ENCODE data around the gene RBP2.

RBP2 gene

DNA sequence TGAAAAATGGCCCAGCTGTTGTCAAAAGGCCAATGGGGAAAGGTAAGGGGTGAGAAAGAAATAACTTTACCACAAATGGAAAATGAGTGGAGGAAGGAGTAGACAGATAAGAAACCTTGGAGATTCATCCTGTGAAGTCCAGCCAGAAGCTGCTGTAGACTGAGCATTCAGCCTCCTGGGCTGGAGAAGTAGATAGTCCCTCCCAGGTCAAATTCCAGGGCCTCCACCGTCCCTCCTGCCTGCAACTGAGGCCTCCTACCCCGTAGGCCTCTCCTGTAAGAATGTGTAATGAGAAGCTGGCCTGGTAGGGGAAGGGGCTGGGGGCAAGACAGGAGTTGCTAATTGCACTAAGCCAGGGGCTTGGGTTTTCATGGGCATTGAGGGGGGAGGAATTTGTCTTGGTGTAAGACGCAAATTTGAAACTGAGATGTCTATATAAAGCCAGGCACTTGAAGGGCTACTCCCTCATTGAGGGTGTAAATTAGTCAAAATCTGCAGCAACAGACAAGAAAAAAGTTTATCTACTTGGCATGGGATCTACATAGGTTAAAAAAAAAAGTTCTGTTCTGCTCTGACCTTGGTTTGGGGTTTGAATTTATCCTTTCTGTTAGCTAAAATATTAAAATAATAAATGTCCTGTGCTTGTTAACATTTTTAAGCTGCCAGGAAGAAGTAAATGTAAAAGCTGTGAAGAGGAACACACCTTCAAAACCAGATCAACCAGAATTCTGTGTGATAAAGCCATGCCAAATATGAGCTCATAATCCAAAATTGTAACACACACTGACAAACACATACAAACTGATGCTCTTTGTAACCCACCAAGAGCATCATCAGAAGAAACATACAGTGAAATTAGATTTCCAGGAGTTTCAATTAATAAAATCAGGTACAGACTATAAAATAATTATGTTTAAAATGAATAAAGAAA is 1.7 kb upstream of the RBP2 start:
- DNase-seq: no peak

DNA sequence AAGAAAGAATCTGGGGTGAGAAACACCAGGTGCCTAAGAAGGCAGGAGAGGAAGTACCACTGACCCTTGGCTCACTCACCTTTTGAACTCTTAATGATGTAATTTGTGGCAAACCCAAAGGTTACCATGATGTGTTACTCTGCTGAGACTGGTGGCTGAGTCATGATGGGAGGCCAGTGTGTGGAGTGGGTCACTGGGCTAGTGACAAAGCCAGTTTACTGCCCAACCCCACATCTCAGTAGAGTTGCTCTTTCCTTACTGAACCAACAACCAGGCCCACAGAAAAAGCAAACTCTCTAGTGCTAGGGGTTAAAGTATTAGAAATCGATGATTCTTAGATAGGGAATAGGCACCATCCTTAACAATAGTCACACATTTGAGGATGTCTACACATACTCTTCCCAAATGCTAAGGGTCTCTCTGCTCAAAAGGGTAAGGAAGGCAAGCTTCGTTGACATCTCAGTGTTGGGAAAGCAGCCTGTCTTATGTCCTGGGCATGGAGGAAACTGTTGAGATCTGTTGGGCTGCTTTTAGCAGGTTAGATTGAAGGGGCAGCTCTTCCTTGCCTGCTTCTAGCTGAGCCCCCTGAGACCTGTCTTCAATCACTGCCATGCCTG is 3.1 kb downstream of the RBP2 start:
- DNase-seq: no peak

DNA sequence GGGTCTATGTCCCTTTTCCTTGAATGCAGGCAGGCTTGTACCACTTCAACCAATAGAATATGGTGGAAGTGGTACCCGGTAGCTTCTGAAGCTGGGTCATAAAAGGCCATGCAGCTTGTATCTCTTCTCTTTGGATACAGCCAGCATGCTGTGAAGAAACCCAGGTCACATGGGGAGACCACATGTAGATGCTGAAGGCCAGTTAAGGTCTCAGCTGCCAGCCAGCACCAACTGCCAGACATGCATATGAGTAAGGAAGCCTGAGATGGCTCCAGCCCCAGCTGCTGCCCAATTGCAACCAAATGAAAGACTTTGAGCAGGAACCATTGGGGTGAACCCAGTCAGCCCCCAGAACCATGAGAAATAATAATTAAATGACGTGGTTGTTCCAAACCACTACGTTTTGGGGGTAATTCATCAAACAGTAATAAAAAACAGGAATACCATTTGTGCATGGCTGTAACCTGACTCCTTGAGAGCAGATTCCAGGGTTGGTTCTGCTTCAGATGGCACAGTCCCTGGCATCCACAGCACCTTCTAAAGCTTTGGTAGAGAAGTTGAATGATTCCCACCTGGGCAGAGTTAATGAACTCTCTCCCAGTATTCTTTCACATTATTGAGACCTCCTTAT is 3.8 kb downstream of the RBP2 start:
- no peak for DNase-seq

DNA sequence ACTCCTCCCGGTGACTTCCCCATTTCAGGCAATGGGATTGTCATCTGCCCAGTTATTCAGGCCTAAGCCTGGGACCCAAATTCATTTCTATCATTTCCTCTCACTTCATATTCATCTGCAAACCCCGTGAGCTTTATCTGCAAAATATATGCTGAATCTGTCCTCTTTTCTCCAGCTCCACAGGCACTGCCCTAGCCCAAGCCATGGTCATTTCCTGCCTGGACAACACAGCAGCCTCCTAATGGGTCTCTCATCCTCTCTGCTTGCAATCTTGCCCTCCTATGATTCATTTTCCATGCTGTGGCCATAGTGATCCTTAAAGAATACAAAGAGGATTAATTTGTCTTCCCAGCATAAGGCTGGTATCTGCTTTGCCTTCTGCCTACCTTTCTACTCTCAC is 6.1 kb downstream of the RBP2 start:
- no peak for DNase-seq

DNA sequence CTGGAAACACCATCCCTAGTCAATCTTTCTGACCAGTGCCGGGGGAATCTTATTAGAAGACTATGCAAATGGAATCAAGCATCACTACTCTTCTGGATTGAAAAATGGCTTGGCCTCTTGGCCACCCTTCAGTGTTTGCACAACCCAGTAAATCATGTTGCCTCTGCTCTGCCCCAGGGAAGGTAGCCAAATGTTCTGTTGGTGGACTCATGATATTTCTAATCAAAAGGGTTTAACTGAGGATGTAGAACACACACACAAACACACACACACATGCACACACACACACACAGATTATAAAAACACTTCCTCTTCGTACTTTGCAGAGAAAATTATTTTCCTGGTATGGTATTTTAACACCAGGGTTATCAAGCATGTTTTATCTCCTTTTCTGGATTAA is 7.9 kb downstream of the RBP2 start:
- no peak for DNase-seq

DNA sequence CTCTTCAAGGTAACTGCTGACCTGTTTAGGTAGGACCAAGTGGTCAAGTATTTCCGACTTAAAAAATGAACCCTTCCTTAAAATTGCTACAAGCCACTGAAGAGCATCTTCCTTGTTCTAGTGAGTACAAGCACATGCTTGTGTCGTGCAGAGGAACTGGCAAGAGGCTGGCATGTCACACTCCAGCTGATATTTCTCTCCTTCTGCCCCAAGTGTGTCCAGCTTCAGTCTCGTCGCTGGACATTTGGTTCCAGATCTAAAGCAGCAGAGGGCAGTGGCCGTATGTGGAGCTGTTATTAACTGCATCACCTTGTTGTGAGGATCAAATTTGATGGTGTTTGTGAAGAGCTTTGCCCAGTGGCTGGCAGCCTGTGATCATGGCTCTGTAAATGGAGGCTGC is 10.0 kb downstream of the RBP2 start:
- no peak for DNase-seq

DNA sequence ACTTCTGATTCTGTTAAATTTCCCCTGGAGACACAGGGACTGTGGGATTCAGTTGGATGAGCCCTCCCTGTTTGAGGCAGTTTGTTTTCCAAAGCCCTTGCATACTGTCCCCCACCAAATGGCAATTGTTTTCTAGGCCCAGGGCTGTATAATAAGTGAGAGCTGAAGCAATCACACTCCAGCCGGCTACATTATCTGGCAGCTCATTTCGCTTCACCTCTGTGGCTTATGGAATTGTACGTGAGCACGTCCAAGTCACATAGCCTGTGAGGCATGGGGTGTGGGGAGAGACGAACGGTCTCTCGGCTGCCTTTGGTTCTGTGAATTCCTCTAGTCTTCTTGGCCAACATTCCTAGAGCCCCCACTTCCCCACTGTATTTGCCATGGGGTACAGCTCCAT is 10.7 kb downstream of the RBP2 start:
- DNase-seq: no peak

DNA sequence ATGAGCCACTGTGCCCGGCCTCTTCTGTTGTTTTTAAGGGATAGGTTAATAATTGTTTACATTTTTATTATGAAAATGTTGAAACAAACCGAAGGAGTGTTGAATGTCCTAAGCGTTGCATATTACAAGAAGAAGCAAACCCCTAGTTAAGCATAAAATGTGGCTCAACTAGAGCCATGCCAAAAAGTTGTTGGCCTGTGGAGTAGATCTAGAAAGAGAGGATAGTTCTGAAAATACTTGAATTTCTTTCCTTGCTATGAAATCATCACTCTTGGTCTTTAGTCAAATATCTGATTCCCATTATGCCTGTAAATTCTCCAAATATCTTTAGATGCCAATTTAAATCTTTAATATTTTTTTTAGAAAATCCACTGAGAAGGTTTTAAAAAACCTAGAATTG is 12.8 kb downstream of the RBP2 start:
- DNase-seq: no peak

DNA sequence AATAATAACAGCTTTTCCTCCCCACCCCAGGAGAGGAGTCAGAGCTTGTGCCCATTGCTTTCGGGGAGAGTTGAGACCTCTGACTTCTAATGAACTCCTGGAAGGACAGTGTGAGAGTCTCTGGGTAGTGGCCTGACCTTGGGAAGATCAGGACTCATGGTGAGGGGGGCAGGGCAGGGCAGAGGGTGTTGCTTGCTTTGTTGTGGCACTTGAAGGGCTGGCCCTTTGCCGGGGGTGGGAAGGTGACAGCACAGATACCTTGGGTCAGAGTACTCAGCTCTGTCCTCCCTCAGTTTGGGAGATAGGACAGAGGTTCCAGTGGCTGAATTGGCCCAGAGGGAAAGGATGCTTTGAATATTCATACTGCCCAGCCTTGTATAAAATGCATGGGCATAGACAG is 15.8 kb downstream of the RBP2 start:
- DNase-seq: no peak

DNA sequence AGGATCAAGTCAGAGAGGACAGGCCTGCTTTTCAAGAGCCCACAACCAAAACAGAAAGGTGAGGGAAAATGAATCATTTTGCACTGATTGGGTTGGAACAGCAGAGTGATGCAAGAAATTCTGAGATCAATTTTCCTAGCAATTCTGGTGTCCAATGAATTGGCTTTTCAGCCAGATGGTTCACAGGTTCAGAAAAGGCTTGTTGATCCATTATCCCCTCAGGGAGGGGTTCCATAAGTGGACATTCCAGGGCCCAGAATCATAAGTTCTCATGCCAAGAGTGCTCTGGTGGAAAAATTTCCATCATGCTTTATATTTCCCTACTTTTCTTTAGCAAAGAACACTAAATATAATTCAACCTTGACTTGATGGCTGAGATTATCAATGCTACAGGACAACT is 16.2 kb downstream of the RBP2 start:
- no peak for DNase-seq

DNA sequence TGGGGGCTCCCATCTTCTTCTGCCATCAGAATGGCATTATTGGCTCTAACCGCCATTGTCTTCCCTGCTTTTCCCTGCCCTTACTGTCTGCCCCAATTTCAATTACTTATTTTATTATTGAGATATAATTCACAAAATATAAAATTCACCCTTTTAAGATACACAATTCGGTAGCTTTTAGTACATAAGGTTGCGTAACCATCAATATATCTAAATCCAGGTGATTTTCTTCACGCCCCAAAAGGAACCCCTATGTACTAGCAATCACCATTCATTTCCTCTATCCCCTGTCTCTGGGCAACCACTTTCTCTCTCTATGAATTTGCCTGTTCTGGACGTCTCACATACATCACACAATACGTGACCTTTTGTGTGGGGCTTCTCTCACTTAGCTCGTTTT is 18.0 kb downstream of the RBP2 start:
- no peak for DNase-seq

DNA sequence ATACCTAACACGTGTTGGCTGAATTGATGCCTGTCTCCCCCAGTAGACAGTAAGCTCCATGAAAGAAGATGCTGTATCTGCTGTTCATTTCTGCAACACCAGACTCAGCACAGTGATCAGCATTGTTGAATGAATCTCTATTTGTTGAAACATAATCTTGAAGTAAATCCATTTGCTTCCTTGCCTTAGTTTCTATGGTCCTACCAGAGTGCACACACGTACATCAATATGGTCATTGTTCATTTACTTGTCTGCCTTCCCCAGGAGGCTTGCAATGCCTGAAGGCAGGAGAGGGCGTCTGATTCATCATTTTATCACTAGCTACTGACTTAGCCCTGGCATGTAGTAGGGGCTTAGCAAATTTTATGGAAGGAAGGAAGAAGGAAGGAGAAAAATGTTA is 19.2 kb downstream of the RBP2 start:
- no peak for DNase-seq

DNA sequence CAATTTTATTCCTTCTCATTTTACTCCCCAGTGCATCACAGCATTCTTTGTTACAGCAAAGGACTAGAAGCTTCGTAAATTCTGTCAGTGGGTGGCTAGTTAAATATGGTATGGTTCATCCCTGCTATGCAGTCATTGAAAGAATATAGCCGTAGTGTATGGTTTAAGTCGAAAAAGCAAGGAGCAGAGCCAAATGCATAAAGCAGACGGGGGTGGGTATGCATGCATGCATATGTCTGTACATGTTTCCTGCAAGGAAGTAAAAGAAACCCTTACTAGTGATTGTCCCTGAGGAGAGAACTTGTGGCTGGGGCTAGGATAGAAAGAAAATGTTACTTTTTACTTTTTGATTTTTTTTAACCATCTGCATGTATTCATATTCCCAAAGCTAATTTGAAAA is 19.9 kb downstream of the RBP2 start:
- no peak for DNase-seq

DNA sequence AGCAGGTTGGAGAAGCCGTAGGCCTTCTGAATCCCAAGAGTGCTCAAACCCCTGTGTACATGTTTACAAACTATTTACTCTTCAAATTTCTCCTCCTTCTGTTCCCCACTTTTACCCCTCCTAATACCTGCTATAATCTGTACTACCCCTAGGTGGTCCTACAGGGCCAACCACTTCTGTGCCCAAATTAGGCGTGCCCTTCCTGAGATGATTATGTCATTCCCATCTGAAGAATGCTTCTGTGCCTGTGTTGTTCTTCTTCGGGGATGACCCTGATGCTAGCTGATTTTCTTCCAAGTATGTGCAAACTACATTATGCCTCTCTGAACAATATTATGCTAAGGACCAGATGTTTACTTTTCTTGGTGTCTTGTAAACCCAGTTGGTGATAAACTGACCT is 20.5 kb downstream of the RBP2 start:
- DNase-seq: peak; percentile 58

DNA sequence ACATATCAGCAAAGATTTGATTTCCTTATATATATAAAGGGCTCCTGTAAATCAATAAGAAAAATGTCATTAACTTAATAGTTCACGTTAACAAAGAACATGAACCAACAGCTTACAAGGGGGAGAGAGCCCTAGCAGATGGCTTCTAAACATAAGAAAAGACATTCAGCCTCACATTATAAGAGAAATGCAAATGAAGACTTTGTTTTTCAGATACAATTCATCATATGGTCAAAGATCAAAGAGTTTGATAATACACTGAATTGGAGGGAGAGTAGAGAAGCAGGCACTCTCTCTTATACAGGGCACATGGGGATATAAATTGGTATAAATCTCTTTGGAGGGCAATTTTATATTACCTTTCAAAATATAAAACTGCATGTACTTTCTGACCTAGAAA is 21.1 kb downstream of the RBP2 start:
- DNase-seq: no peak

DNA sequence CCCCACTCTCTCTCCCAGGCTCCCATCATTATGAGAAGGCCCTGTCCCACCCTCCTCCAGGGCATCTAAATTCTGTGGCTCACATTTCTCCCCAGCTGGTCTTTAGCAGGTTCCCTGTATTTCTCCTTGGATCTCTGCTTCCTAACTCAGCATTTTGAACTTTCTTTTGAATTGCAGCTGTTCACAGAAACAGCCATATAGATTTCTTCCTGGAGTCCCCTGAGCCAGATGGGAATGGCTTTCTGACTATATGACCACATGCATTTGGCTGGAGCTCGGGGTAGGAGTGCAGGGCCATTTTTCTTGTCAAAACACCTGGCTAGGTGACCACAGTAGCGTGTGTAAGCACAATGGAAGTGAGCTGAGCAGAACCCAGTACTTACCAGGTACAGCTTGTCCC is 22.0 kb downstream of the RBP2 start:
- no peak for DNase-seq

DNA sequence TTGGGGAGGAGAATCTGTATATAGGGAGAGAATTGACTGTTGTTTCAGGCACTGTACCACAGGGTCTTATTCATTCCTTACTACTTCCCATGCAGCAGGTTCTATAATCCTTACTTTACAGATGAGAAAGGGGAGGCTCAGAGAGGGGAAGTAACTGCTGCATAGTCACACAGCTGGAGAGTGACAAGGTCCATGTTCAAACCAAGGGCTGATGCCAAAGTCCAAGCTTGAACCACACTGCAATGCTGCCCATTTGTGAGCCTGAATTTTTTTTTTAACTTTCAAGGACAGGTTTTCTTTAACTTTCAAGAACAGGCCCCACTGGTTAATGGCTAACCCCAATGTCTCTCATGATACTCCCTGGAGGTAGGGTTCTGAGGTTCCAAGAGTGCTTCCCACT is 26.2 kb downstream of the RBP2 start:
- no peak for DNase-seq

DNA sequence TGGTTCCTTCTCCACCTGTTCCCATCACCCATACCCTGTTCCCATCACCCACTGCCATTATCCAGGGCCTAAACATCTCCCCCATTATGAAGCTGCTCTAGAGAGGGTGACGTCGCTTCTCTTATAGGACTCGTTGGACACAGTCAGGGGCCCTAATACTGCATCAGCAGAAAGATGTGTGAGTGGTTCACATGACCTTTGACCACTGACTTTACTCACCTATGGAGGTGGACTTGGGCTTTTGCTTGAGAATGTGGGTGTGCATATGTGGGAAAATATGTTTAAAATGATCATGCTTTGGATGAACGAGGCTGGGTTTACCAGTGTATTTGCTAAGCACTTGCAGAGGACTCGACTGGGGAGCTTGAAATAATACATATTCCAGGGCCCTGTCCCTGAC is 26.8 kb downstream of the RBP2 start:
- DNase-seq: no peak

DNA sequence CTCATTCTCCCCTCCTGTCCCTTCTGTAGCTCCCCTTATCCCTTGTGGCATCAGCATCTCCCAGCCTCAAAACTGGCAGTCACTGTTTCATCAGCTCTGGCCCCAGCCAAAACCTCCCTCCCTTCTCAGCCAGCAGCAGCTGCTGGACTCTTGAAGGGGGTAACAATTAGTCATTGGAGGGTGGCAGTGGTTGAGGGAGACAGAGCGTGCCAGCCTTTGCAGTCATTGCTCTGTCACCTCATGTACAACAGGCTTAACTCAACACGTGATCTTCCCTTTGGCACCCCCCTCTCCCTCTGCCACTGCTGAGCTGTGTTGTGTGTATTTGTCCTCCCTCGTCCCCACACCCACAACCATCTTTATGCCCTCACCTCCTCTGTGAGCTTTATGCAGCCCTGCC is 28.2 kb downstream of the RBP2 start:
- DNase-seq: no peak

DNA sequence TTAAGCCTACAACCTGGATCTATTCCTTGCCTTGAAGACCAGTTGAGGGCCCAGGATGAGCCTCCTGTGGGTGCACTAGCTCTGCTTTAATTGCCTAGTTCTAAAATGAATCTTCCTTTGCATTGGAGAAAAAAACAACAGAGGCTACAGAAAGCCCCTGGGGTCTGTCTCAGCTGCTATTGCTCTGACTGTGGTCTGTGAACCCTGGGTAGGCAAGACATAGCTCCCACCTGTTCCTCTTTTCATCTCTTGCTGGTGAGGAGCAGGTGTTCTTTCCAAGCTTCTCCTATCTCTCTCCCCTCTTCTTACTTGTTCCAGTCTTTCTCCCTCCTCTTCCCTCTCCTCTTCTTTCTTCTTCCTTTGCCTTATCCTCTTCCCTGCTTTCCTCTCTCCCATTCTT is 28.8 kb downstream of the RBP2 start:
- peak; percentile 28 for DNase-seq

DNA sequence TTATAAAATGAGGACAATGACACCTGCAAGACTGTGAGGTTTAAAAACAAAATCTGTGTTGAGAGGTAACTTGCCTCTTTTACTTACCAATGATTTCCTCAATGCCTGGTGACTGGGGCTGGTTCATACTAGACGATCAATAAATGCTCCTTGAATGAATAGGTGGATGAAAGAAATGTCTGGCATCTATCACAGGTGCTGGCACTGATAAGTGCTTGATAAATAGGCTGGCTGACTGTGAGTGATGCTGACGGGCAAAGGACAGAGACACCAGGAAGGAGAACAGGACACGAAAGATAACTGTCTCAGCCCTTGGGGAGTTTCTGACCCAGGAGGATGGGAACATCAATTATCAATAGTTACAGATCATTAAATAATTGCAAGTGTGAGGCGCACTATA is 31.9 kb downstream of the RBP2 start:
- DNase-seq: peak; percentile 60

DNA sequence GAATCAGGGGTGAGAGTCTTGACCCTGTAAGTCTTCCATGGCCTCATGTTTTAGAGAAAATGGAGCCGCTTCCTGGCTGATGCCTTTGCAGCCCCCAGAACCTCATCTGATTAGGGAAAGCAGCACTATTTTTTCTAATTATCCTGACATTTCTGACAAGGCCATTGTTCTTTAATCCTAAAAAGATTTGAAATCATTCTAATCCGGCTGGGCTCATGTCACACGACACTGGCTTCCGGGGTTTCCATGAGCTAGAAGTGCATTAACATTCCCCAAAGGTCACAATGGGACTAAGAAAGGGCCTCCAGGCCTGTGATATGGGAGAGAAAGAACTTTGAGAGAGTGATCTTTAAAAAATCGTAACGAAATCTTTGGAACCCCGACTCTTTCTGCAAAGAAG is 33.1 kb downstream of the RBP2 start:
- no peak for DNase-seq

DNA sequence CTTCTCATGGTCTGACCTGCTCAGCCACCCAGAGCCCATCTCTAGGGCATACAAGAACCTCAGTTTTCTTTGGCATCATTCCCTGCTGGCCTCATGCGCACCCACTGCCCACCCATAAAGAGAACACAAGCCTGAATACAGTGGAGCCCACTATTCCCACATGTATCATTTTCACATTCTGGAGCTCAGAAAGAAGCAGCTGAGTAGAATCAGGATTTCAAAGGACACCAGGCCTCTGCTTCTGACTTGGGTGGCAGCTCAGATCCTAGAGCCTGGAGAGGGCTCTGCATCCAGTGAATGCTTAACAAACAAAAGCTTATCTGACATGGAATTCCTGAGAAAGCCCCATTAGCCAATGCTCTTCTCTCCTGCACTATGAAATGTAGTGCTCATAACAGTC is 34.7 kb downstream of the RBP2 start:
- no peak for DNase-seq

Data from NCI-H146 (cell line).